Activated T-cell treated with anti-CD3 and anti-CD28 coated beads for 24 hours (primary cell): Measurements from ENCODE around the gene YEATS2.
"Not testable (repeated sequence)": the region's sequence is repeated elsewhere in the genome, so short reads cannot be mapped to it uniquely, and the experiment has no call there.

Experiments used
- DNase-seq: peaks from one replicate; pipeline ENCODE4 v3.0.0-alpha.2; 2020; ENCODE audit warnings: low read depth

The YEATS2 gene

DNA sequence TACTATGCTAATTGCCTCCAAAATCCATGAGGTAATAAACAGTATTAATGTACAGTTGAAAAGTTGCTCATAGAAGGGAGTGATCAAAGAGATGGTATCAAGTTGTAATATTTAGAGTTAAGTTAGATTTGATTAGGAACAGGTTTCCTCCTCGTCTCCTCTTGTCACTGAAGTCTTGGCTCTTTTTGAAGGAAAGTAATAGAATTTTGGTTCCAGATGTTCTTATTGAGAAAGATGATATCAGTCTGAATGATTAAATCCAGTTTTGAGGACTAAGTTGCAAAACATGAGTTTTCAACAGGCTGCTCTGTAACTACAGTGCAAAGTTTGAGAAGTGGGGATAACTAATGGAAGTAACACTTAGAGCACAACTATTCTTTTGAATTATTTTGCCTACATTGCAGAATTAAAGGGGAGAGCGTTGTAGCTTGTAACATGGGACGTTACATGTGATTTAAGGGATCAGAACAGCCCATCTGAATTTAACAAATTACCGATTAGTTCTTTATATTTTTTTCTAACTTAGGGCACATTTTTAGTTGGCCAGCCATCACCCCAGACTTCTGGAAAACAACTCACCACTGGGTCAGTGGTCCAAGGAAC lies 79.5 kb downstream of the YEATS2 start:
- DNase-seq, result no peak

DNA sequence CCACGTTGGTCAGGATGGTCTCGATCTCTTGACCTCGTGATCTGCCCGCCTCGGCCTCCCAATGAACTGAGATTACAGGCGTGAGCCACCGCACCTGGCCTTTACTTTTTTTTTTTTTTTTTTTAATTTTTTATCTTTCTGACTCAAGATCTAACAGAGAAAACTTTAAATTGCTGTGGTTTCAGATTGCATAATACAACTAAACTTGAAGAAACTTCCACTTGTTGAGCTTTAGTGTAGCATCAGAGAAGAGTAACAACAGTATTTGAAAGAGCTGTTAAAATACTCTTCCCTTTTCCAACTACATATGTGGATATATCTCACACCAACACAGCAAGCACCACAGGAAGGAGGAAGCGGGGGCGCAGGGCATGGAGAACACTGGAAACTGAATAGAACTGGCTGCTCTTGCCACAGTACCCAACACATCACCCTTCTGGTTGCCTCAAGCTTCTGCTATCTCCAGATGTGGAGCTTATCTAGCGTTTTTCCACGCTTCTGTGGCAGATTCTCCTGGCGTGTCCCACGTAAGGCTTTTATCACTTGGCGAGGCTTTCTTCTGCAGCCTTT lies 82.4 kb downstream of the YEATS2 start:
- DNase-seq, result no peak

DNA sequence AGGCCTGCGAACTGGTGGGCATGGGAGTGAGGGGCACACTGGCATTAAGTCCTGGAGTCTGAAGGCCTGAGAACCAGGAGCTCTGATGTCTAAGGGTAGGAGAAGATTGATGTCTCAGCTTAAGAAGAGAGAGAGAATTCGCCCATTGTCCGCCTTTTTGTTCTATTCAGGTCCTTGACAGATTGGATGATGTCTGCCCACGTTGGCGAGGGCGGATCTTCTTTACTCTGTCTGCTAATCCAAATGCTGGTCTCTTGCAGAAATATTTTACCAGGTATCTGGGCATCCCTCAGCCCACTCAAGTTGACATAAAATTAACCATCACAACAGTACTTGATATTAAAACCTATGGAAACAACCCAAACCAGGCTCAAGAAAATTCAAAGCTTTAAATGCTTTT lies 83.6 kb downstream of the YEATS2 start:
- DNase-seq, result no peak

DNA sequence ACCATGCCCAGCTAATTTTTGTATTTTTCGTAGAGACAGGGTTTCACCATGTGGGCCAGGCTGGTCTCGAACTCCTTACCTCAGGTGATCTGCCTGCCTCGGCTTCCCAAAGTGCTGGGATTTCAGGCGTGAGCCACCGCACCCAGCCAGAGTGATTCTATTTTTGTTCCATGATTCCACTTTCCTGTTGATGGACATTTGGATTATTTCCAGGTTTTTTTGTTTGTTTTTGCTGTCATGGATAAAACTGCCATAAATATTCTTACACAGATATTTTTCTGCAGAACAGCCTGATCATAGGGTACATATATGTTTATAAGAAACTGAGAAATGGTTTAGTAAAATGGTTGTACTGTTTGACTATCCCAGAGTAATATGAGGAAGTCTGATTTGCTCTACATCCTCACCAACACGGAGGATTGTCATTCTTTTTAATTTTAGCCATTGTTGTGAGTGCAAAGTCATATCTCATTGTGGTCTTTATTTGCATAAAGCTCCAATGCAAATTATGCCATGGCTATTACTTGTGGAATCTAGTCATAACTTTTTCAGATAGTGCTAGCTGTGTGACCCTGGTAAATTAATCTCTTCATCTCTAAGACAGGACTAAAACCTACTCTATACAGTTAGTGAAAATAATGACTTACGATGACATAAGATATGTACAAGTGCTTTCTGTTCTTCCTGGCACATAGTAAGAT lies 85.1 kb downstream of the YEATS2 start:
- no peak for DNase-seq

DNA sequence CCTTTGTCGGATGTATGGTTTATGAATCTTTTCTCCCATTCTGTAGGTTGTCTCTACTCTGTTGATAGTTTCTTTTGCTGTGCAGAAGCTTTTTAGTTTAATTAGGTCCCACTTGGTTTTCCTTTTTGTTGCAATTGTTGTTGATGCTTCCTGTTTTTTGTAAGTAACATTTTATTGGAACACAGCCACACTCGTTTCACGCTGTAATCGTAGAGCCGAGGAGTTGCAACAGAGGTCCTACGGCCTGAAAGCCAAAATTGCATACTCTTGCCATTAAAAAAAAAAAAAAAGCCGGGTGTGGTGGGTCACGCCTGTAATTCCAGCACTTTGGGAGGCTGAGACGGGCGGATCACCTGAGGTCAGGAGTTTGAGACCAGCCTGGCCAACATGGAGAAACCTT lies 86.9 kb downstream of the YEATS2 start:
- not testable (repeated sequence) for DNase-seq

DNA sequence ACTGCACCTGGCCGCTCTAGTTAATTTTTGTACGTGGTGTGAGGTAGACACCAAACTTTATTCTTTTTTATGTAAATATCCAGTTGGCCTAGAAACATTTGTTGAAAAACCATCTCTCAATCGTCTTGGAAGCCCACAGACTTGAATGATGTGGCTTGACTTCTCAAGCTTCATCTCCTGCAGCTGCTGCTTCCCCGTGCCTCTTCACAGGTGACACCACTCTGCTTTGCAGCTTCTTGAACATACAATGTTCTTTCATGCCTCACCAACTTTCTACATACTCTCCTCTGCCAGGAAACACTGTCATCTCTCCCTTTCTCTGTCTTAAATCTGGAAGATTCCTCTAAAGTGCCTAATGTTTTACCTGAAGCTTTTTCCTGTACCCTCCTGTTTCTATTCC lies 92.2 kb downstream of the YEATS2 start:
- DNase-seq, result no peak

DNA sequence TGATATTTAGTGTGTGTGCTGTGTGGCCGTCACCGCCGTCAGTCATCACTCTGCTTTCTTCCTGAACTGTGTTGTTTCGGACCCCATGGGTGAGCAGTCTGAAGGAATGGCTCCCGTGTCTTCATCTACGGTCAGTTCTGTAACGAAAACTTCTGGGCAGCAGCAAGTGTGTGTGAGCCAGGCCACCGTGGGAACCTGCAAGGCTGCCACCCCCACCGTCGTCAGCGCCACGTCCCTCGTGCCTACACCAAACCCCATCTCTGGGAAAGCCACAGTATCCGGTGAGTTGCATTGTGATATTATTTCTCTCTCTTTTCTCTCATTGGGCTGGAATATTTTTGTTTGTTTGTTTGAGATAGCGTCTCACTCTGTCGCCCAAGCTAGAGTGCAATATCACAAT lies 93.1 kb downstream of the YEATS2 start:
- DNase-seq, result no peak

DNA sequence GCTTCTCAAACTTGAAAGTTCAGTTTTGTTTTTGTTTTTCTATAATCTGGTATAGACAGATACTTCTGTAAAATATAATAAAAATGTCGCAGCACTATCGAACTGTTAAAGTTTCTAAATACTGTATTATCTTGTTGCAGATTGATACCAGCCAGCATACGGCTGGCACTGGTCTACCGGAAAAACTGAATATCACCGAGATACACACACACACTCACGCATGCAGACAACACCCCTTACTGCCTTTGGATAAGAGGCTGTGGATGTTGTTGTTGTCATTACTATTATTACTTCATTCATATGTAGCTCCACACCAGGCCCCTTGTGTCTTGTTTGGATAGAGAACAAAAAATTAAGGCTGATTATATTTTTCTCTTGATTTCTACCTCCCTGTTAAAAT lies 95.4 kb downstream of the YEATS2 start:
- DNase-seq, result no peak

DNA sequence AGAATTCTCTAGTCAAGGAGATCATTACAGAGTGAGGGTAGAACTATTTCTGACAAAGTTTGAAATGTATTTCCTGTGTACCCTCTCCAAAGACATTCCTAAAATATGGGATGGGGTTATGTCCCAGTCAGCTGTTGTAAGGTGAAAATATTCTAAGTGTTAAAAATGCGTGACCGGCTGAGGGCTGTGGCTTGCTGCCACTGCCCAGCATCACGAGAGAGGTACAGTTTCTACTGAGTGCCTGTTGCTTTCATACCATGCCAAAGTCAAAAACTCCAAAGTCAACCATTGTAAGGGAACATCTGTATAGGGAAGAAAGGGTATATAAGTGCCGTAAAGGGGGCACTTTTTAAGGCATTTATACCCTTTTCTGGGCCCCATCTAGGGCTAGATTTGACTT lies 96.9 kb downstream of the YEATS2 start:
- no peak for DNase-seq

DNA sequence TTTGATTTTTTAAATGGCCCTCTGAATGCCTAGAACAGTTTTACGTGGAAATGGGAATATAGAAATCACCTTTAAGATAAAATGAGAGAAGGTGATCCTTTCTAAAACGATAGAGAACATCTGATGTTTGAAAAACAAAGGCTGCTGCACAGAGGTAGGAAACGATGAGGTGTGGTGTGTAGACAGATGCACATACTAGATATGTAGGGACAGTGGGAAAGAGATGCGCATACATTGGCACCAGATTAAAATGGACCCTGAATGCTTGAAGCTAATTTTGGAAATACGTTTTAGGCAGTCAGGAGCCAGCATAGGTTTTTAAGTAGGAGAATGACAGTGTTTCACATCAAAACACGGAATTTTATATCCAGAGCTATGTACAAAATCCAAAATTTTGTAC lies 98.8 kb downstream of the YEATS2 start:
- no peak for DNase-seq

DNA sequence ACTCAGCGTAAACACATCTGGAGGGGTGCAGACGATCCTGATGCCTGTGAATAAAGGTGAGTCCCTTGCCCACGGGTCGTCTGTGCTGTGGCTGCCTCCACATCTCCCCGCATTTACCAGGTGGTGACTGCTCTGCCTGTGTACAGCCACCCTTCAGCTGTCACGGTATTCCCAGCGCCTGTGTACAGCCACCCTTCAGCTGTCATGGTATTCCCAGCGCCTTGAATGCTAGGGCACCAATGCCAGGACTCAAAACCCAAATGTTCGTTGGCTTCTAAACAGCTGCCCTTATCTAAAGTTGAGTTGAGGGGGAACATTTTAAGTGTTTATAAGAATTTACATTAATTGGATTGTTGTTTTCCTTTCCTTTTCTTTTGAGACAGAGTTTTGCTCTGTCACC lies 100.4 kb downstream of the YEATS2 start:
- DNase-seq, result no peak

DNA sequence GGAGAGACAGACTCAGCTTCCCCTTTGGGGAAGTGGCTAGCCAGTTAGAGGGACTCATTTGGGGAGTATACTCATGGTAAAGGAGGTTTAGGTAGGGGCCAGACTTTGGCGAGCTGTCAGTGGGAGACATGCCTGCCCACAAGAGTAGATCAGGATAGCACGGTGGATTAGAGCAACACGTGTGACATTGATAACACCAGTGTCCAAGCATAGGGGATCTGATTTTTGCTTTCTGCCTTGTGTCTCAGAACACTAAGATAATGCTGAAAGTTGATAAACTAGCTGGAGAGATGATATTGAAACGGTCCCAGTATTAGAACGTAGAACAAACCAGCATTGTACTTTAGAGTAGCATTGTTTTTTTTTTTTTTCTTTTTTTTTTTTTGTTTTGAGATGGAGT lies 101.9 kb downstream of the YEATS2 start:
- DNase-seq, result no peak

DNA sequence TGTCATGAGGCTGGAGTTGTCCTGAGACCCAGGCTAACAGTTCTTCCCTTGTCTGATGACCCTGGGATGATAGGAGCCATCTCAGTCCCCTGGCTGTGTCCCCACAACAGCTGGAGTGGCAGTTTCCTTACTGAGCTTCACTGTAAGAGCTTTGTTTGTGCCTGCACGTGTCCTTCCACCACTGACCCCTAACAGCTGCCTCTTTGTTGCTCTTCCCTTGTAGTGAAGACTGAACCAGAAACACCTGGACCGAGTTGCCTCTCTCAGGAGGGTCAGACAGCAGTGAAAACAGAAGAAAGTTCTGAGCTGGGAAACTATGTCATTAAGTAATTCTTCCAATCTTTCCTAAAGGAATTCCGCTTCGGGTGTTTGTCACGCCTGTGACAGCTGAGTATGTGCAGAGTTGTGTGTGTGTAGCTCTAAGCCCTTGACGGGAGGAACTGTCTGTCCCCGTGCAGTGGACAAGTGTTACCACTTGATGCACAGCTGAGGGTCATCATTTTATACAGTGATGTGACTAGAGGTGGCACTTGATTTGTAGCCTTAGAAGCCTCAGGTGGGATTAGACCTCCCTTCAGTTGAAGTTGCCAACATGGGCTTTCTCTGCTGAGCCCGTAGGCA lies 102.8 kb downstream of the YEATS2 start:
- no peak for DNase-seq

DNA sequence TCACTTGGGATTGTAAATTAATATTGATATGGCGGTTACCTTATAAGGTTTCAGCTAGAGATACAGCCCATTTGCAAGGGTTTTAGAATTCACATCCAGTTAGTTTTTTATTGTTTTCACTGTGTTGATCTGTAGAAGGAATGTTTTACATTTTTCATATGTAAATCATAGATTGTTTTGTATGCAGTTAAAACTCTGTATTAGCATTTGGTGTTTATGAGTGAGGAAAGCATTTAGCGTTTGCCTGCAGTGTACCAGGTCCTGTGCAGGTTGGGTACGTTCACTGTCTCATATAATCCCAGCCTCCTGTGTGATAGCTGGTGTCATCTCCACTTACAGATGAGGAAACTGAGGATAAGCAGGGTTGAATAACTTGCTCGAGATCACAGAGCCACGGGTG lies 104.0 kb downstream of the YEATS2 start:
- DNase-seq, result no peak

DNA sequence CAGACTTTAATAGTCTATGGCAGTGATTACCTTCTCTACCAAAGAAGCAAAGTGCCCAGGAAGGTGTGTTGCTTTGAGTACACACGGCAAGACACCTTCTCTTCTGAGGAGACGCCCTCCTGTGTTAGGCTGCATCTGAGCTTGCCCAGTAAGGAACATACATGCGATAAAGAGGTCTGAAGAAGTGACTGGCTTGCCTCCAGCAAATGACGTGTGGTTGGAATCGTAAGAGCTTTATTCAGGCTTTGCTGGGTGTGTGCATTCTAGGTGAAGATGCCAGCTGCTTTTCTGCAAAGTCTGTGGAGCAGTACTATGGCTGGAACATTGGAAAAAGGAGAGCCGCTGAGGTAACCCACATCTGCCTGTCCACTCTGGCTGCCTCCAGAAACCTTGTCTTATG lies 105.4 kb downstream of the YEATS2 start:
- no peak for DNase-seq

DNA sequence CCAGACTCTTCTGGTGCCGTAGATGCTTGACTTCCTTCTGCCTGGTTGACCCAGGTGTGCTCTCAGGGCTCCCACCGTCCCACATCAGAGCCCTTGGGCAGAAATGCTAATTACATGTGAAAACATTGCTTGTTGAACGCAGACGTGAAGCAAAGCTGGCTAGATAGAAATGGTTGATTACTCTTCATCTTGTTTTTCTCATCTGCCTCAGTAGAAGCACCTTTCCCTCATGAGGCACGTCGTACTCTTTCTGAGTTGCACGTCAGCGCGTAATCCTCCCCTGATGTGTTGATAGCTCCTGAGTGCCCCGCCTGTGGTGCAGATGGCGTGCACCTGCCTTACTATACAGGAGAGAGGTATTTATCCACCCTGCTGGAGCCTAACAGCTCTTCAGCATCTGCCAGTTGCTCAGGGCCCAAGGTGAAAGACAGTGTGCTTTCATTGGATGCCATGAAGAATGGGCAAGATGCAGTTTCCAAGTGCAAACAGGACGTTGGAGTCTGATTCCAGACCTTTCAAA lies 109.7 kb downstream of the YEATS2 start:
- no peak for DNase-seq

DNA sequence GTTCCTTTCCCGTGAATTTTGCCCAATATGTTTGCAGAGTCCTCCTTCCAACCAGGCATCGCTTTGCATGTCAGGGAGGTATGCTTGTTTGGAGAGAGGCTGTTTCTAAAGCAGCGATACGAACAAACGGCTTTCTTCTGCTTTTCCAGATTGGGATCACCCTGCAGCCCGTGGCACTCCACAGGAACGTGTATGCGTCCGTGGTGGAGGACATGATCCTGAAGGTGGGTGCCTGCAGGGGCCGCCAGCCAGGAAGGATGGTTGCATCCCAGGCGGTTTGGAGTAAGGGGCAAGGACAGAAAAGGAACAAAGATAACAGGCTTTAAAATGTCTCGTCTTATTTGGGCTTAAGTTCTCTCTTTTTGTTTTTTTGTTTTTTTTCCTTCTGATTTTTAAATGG lies 110.3 kb downstream of the YEATS2 start:
- no peak for DNase-seq

DNA sequence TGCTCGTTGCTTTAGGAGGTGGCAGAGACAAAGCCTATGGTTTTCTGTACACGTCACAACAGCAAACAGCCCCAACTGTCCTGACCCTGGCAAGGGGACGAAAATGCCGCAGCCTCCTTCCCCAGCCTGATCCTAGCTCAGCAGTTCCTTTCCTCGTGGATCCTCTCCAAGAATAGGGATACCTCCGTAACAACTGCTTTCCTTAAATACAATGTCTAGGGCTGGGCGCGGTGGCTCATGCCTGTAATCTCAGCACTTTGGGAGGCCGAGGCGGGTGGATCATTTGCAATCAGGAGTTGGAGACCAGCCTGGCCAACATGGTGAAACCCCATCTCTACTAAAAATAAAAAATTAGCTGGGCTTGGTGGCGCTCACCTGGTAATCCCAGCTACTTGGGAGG lies 110.8 kb downstream of the YEATS2 start:
- no peak for DNase-seq

DNA sequence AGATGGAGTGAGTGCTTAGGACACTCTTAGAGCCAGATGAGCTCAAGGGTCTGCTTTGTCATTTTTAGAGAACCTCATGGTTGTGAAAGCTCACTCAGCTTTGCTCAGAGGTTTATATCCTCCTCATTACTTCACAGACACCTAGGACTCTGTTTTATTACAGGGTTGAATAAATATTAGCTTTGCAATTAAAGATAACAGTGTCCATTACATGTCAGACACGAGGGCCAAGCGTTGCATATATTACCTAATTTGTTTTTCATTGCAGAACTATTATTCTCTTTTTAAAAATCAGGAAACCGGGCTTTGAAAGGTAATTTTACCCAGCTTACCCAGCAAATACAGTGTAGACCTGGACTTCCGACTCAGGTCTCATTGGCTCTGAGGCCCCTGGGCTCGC lies 111.7 kb downstream of the YEATS2 start:
- DNase-seq, result no peak

DNA sequence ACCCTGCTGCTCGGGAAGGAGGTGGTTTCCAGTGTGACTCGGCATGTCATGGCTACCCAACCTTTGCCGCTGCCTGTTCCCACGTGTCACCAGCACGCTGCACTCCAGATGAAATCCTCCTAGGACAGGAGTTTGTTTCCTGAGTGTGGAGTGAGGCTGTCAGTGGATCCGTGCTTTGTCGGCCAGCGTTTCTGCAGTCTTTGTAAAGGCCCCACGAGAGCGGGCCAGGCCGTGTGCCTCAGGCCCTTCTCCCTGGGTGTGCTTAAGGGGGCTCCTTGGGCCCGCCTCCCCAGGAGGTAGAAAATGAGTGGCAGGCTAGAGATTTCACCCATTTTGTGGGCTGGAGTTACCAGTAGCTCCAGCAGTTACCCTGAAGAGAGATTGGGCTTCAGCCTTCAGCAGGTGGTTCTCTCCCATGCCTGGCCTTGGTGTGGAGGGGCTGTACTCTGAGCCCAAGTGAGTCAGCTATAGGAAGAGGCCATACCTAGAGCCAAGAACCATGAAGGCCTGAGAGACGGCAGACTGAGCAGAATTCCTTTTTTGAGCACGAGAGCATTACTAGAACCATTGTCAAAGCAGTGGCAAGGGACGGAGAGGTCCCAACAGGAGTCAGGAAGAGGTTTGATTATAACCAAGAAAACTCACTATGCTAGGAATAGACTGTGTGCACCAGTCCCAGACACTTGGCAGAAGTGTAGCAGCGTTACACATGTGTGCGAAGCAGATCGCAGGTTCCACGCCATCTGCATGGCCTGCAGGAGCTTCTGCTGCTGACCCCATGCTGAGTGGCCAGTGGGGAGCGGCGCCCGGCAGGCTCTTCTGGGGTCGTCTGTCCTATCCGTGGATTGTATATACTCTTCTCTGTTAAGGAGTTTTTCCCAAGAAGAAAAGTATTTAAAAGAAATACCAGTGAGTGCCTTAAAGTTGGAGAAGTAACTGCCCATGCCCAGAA lies 113.3 kb downstream of the YEATS2 start:
- no peak for DNase-seq

DNA sequence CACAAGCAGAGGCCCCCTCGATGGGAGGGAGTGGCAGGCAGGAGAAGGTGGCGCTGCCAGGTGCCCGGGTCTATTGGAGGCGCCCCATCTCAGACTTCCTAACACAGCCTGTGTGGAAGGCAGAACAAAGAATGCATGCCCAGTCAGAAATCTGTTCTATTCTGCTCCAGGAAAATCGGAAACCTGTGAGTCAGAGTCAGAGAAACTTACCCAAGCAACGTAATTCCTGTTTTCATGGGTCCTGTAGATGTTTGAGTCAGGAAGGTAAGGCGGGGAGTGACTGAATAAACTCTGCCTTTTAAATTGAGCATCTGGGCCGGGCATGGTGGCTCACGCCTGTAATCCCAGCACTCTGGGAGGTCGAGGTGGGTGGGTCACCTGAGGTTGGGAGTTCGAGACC lies 114.0 kb downstream of the YEATS2 start:
- DNase-seq, result no peak
